MCF 10A (cell line): ENCODE measurements around the gene SLC39A3. TPM values are rescaled to one million over a fixed set of nuclear protein-coding genes. Genes with fewer than 3 reads are reported as not detected.

Source experiments
- BruUV-seq: library from RNA; stranded (reverse); fragments of 400-500 nt; replicated peaks from 2 replicates; lab custom pipeline; 2021; lab: Mats Ljungman, UMichigan
- CTCF ChIA-PET: fragments of 300-600 bp; sonication (Branson Sonifier 250); formaldehyde crosslinking; extraction: SDS; loops from one replicate; lab custom pipeline; 2021; ENCODE audit warnings: antibody characterized with exemption, inconsistent platforms; lab: Yijun Ruan, JAX
- POLR2A ChIA-PET: fragments of 300-600, 350-650 bp; sonication (Branson Sonifier 250); formaldehyde crosslinking; extraction: SDS; loops from one replicate; lab custom pipeline; 2020; ENCODE audit warnings: antibody characterized with exemption, inconsistent platforms; lab: Yijun Ruan, JAX
- DNase-seq: peaks from one replicate; pipeline ENCODE4 v3.0.0-alpha.2; 2018; ENCODE audit not compliant: unreplicated experiment
- H3K27ac Mint-ChIP-seq: one replicate; pipeline ENCODE4 v1.8.0; 2022; ENCODE audit warnings: mild to moderate bottlenecking, low read depth, mixed read lengths; ENCODE audit not compliant: unreplicated experiment
- H3K27me3 Mint-ChIP-seq: one replicate; pipeline ENCODE4 v1.8.0; 2022; ENCODE audit warnings: mixed read lengths; ENCODE audit not compliant: insufficient read depth, unreplicated experiment
- H3K36me3 Mint-ChIP-seq: one replicate; pipeline ENCODE4 v1.8.0; 2022; ENCODE audit warnings: mild to moderate bottlenecking, moderate library complexity, mixed read lengths; ENCODE audit not compliant: insufficient read depth, unreplicated experiment
- H3K4me1 Mint-ChIP-seq: one replicate; pipeline ENCODE4 v1.8.0; 2022; ENCODE audit warnings: mixed read lengths; ENCODE audit not compliant: insufficient read depth, unreplicated experiment
- H3K4me3 Mint-ChIP-seq: one replicate; pipeline ENCODE4 v1.8.0; 2022; ENCODE audit warnings: mild to moderate bottlenecking, moderate library complexity, mixed read lengths; ENCODE audit not compliant: unreplicated experiment
- H3K9me3 Mint-ChIP-seq: one replicate; pipeline ENCODE4 v1.8.0; 2022; ENCODE audit warnings: mixed read lengths; ENCODE audit not compliant: unreplicated experiment
- intact Hi-C: fragments of 100-400 bp; cut with micrococcal nuclease; formaldehyde crosslinking; loops from 2 replicates; pipeline ENCODE4 v1.14.1; 2022
- total RNA-seq: library from RNA; stranded (reverse); gene quantifications from 2 replicates; pipeline ENCODE4 v1.2.3, GENCODE V29; 2022
- TF ChIP-seq, protein P1 (sequence below): fragments of 200-600 bp; IDR thresholded peaks from one replicate; pipeline ENCODE4 v1.8.0; 2022; ENCODE audit warnings: antibody characterized with exemption, mild to moderate bottlenecking; ENCODE audit not compliant: unreplicated experiment

SLC39A3 gene
- total RNA-seq, 1 experiment from 2014 or later, result 21.3 TPM

DNA sequence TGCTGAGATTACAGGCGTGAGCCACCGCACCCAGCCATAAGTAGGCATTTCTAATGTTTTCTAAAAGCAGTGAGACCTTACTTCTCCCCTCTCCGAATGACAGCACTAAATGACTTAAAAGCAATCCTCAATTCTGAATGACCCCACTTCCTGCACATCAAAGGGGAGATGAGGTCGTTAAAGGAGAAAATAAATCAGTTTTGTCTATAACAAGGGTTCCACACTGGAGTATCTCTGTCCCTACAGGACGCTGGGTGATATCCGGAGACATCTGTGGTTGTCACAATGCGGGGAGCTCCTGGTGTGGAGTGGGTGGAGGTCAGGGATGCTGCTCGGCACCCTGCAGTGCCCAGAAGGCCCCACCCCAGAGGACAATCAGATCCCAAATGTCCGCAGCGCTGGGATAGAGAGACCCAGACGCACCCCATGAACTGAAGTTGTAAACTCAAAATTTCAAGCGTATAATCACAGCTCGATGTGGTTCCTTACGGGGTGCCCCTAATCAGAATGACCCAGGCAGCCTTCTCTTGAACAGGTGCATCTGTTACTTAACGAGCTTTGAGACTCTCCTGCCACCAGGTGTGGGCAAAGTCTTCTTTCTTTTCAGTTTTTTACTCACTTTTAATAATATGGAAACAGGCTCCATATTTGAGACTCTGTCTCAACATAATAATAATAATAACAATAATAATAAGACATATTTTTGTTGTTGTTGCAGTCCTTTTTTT lies 40.2 kb downstream of the SLC39A3 start:
- Mint-ChIP-seq H3K27me3 (peaks cover 44% of the 10 kb centered on the region), H3K4me3 (no peak overlapping the region), H3K27ac (no peak overlapping the region), H3K9me3 (no peaks in the 10 kb centered on the region), H3K4me1 (no peaks in the 10 kb centered on the region), H3K36me3 (peaks cover 7% of the 10 kb centered on the region)
- no TSS peak for BruUV-seq
- POLR2A ChIA-PET, result interaction anchor here (0.8 kb wide), 1 partner anchor 40 kb away, joined by 5 read pairs; no protein-coding TSS in a partner anchor
- intact Hi-C loops, result no loop called here
- no peak for DNase-seq
- TF ChIP-seq, protein P1, sequence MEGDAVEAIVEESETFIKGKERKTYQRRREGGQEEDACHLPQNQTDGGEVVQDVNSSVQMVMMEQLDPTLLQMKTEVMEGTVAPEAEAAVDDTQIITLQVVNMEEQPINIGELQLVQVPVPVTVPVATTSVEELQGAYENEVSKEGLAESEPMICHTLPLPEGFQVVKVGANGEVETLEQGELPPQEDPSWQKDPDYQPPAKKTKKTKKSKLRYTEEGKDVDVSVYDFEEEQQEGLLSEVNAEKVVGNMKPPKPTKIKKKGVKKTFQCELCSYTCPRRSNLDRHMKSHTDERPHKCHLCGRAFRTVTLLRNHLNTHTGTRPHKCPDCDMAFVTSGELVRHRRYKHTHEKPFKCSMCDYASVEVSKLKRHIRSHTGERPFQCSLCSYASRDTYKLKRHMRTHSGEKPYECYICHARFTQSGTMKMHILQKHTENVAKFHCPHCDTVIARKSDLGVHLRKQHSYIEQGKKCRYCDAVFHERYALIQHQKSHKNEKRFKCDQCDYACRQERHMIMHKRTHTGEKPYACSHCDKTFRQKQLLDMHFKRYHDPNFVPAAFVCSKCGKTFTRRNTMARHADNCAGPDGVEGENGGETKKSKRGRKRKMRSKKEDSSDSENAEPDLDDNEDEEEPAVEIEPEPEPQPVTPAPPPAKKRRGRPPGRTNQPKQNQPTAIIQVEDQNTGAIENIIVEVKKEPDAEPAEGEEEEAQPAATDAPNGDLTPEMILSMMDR, result no peak
- CTCF ChIA-PET, result interaction anchor here (0.5 to 1.6 kb wide), 7 partner anchors 16 to 374 kb away, joined by 3 to 5 read pairs (median 3); no protein-coding TSS in a partner anchor

DNA sequence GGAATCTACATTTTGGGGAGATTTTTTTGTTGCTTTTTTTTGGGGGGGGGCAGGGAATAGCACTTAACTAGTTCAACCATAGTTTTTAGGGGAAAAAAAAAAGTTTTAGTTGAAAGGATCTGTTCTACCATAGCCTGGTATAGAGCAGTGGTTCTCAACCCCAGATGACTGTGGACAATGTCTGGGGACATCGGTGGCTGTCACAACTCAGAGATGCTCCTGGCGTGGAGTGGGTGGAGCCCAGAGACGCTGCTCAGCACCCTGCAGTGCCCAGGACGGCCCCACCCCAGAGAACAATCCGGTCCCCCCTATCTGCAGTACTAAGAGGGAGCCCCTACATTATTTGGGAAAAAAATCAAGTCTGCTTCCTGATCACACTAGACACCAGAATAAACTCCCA lies 45.6 kb downstream of the SLC39A3 start:
- Mint-ChIP-seq H3K4me3 (no peak overlapping the region), H3K36me3 (no peaks in the 10 kb centered on the region), H3K27me3 (peaks cover 36% of the 10 kb centered on the region), H3K9me3 (no peaks in the 10 kb centered on the region), H3K4me1 (no peaks in the 10 kb centered on the region), H3K27ac (no peak overlapping the region)
- no TSS peak for BruUV-seq
- intact Hi-C loops, result no loop called here
- ChIA-PET CTCF (no interaction called here), POLR2A (no interaction called here)
- no peak for DNase-seq
- TF ChIP-seq, protein P1, result no peak

DNA sequence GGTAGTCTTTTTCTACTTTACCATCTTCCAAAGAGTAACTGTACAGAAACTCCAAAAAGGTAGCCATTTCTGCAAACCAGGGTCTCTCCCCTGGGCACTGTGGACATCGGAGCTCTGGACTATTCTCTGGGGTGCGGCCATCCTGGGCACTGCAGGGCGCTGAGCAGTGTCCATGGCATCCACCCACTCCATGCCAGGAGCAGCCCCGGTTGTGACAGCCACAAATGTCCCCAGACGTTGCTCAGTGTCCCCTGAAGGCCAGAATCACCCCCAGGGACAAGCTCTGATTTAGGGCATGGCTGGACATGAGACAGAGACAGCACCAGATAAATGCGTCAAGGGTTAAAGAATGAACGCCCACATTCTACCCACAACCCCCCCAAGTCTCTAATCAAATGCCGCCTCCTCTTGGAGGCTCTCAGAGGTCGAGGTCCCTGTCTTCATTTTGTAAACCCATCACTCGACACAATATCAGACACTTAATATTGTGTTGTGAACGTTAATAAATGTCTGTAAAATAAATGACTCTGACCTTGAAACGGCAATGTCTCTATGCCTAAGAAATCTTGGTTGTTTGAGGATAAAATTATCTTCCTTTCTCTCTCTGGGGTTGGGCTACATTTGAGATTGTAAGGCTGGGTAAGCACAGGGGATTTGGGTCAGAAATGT lies 46.2 kb downstream of the SLC39A3 start:
- no TSS peak for BruUV-seq
- DNase-seq, result no peak
- Mint-ChIP-seq H3K4me1 (no peaks in the 10 kb centered on the region), H3K36me3 (no peaks in the 10 kb centered on the region), H3K27me3 (peaks cover 36% of the 10 kb centered on the region), H3K27ac (no peak overlapping the region), H3K9me3 (no peaks in the 10 kb centered on the region), H3K4me3 (no peak overlapping the region)
- ChIA-PET POLR2A (no interaction called here), CTCF (interaction anchor here (0.9 kb wide), 1 partner anchor 148 kb away, joined by 4 read pairs; the partner anchor contains the start of gene ZNF555)
- TF ChIP-seq, protein P1, result no peak
- intact Hi-C loops, result no loop called here

DNA sequence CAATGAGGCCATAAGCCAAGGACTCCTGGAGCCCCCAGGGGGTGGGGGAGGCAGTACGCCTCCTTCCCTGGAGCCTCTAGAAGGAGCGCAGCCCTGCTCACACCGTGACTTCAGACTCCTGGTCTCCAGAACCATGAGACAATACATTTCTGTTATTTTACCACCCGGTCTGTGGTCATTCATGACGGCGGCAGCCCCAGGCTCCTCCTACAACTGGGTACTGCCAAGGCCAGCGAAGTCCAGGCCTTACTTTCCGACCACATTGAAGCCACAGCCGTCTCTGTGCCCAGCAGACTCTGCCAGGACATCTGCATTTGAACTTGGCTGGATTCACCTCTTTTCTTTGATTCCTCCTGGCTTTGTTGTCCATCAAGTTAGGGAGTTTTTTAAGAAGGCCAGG lies 47.9 kb downstream of the SLC39A3 start:
- TF ChIP-seq, protein P1, result no peak
- H3K9me3 Mint-ChIP-seq, result no peaks in the 10 kb centered on the region
- H3K27me3 Mint-ChIP-seq, result peaks cover 36% of the 10 kb centered on the region
- no peak for DNase-seq
- no peaks in the 10 kb centered on the region for H3K36me3 Mint-ChIP-seq
- H3K27ac Mint-ChIP-seq, result no peak overlapping the region
- no TSS peak for BruUV-seq
- intact Hi-C loops, result no loop called here
- no peaks in the 10 kb centered on the region for H3K4me1 Mint-ChIP-seq
- POLR2A ChIA-PET, result no interaction called here
- H3K4me3 Mint-ChIP-seq, result no peak overlapping the region
- CTCF ChIA-PET, result no interaction called here
